IMR-90 (cell line): ENCODE results near the gene LRRK2. TPM values are rescaled to one million over a fixed set of nuclear protein-coding genes. Genes with fewer than 3 reads are reported as not detected.

Source experiments
- ATAC-seq: fragments of 200-7000 bp; cut with Tn5 transposase; 2 replicates; pipeline ENCODE4 v1.9.1; 2020; ENCODE audit warnings: low read depth, mild to moderate bottlenecking, moderate library complexity
- BruUV-seq: library from RNA; stranded (reverse); fragments of 400-500 nt; replicated peaks from 2 replicates; lab custom pipeline; 2021; lab: Mats Ljungman, UMichigan
- CTCF ChIA-PET: fragments of 300-600 bp; formaldehyde crosslinking; extraction: SDS; loops from one replicate; lab custom pipeline; 2021; ENCODE audit warnings: antibody characterized with exemption; lab: Yijun Ruan, JAX
- POLR2A ChIA-PET: fragments of 300-600 bp; sonication (Branson Sonifier 250); formaldehyde crosslinking; loops from one replicate; lab custom pipeline; 2022; ENCODE audit warnings: antibody characterized with exemption; ENCODE audit not compliant: unreplicated experiment; lab: Charles Lee
- DNase-seq: peaks from one replicate; pipeline ENCODE4 v3.0.0; 2013
- H2AFZ ChIP-seq: replicated peaks from 2 replicates; pipeline ENCODE3; 2013; ENCODE audit warnings: low read length, mild to moderate bottlenecking; ENCODE audit not compliant: poor library complexity
- H2AK5ac ChIP-seq: 2 replicates; pipeline ENCODE4 v1.6.1; 2013; ENCODE audit warnings: low read depth, low read length, inconsistent platforms
- H2AK9ac ChIP-seq: replicated peaks from 2 replicates; pipeline ENCODE3; 2013; ENCODE audit warnings: mild to moderate bottlenecking, low read depth, low read length, moderate library complexity; ENCODE audit not compliant: poor library complexity
- H2BK120ac ChIP-seq: 2 replicates; pipeline ENCODE4 v1.6.1; 2013; ENCODE audit warnings: low read depth, low read length, inconsistent platforms
- H2BK15ac ChIP-seq: 3 replicates; pipeline ENCODE4 v1.6.1; 2013; ENCODE audit warnings: low read depth, low read length, inconsistent platforms
- H2BK20ac ChIP-seq: 2 replicates; pipeline ENCODE4 v1.6.1; 2013; ENCODE audit warnings: low read depth, mild to moderate bottlenecking, inconsistent platforms, low read length, moderate library complexity
- H2BK5ac ChIP-seq: 2 replicates; pipeline ENCODE4 v1.6.1; 2013; ENCODE audit warnings: mild to moderate bottlenecking, low read depth, low read length, inconsistent platforms; ENCODE audit not compliant: poor library complexity, severe bottlenecking
- H3K14ac ChIP-seq: replicated peaks from 2 replicates; pipeline ENCODE4 v1.6.1; 2013; ENCODE audit warnings: low read depth, low read length, inconsistent platforms
- H3K18ac ChIP-seq: 2 replicates; pipeline ENCODE4 v1.6.1; 2013; ENCODE audit warnings: low read depth, low read length, control low read depth
- H3K23ac ChIP-seq: 2 replicates; pipeline ENCODE4 v1.6.1; 2013; ENCODE audit warnings: low read depth, low read length, inconsistent platforms
- H3K27ac ChIP-seq: 2 replicates; pipeline ENCODE4 v1.5.1; 2013; ENCODE audit warnings: mild to moderate bottlenecking, control low read depth, low read length; ENCODE audit not compliant: insufficient read depth
- H3K27me3 ChIP-seq: 2 replicates; pipeline ENCODE4 v1.6.1; 2013; ENCODE audit warnings: low read length; ENCODE audit not compliant: control insufficient read depth, insufficient read depth
- H3K36me3 ChIP-seq: 2 replicates; pipeline ENCODE4 v1.6.1; 2013; ENCODE audit warnings: low read length, mixed read lengths; ENCODE audit not compliant: control insufficient read depth, insufficient read depth
- H3K4ac ChIP-seq: 2 replicates; pipeline ENCODE4 v1.6.1; 2013; ENCODE audit warnings: low read depth, low read length, inconsistent platforms
- H3K4me1 ChIP-seq: 2 replicates; pipeline ENCODE4 v1.6.1; 2013; ENCODE audit warnings: low read length, mixed read lengths; ENCODE audit not compliant: control insufficient read depth, insufficient read depth
- H3K4me2 ChIP-seq: 2 replicates; pipeline ENCODE4 v1.6.1; 2013; ENCODE audit warnings: low read depth, mild to moderate bottlenecking, control low read depth, low read length, moderate library complexity
- H3K4me3 ChIP-seq: 2 replicates; pipeline ENCODE4 v1.5.1; 2013; ENCODE audit warnings: low read depth, mild to moderate bottlenecking, control low read depth, low read length, moderate library complexity; ENCODE audit not compliant: insufficient read depth
- H3K56ac ChIP-seq: 2 replicates; pipeline ENCODE4 v1.6.1; 2013; ENCODE audit warnings: low read length, inconsistent platforms; ENCODE audit not compliant: insufficient read depth; ENCODE audit errors: extremely low read depth
- H3K79me1 ChIP-seq, 2 experiments: 2 replicates each; pipeline ENCODE4 v1.6.1; 2013; ENCODE audit warnings: low read length in 2 of 2, inconsistent platforms in 1 of 2, low read depth in 1 of 2
- H3K9ac ChIP-seq: 2 replicates; pipeline ENCODE4 v1.6.1; 2013; ENCODE audit warnings: low read depth, low read length, control low read depth
- H3K9me1 ChIP-seq: 2 replicates; pipeline ENCODE4 v1.6.1; 2013; ENCODE audit warnings: low read length, inconsistent platforms; ENCODE audit not compliant: insufficient read depth
- H3K9me3 ChIP-seq: 2 replicates; pipeline ENCODE4 v1.6.1; 2013; ENCODE audit warnings: low read length; ENCODE audit not compliant: control insufficient read depth, insufficient read depth
- H4K20me1 ChIP-seq: 2 replicates; pipeline ENCODE4 v1.6.1; 2013; ENCODE audit warnings: low read length, inconsistent platforms; ENCODE audit not compliant: insufficient read depth
- H4K5ac ChIP-seq: 2 replicates; pipeline ENCODE4 v1.6.1; 2013; ENCODE audit warnings: mild to moderate bottlenecking, low read depth, low read length, control low read depth
- H4K8ac ChIP-seq, 2 experiments: 2 replicates each; pipeline ENCODE4 v1.6.1; 2013; ENCODE audit warnings: low read depth in 2 of 2, low read length in 2 of 2, control low read depth in 1 of 2, inconsistent platforms in 1 of 2
- H4K91ac ChIP-seq: 2 replicates; pipeline ENCODE4 v1.6.1; 2013; ENCODE audit warnings: low read depth, low read length, inconsistent platforms; ENCODE audit not compliant: insufficient read depth
- ELK1 ChIP-seq: fragments of 150-350 bp; IDR thresholded peaks from 2 replicates; pipeline ENCODE4 v1.6.1; 2016; ENCODE audit warnings: low read depth, mild to moderate bottlenecking, low read length, moderate library complexity, borderline replicate concordance
- FOS ChIP-seq: fragments of 150-350 bp; IDR thresholded peaks from 2 replicates; pipeline ENCODE4 v1.6.1; 2016; ENCODE audit warnings: low read depth, low read length
- MAFK ChIP-seq: IDR thresholded peaks from 2 replicates; pipeline ENCODE4 v1.6.1; 2012; ENCODE audit warnings: low read depth, low read length, improper control_type of control experiment
- MAZ ChIP-seq: IDR thresholded peaks from 2 replicates; pipeline ENCODE4 v1.6.1; 2012; ENCODE audit warnings: low read depth, mild to moderate bottlenecking, low read length, improper control_type of control experiment, moderate library complexity, borderline replicate concordance
- NFE2L2 ChIP-seq: fragments of 150-350 bp; IDR thresholded peaks from 2 replicates; pipeline ENCODE4 v1.6.1; 2016; ENCODE audit warnings: low read depth, mild to moderate bottlenecking, low read length
- POLR2A ChIP-seq: IDR thresholded peaks from 2 replicates; pipeline ENCODE4 v1.6.1; 2012; ENCODE audit warnings: mild to moderate bottlenecking, low read depth, low read length
- RAD21 ChIP-seq: IDR thresholded peaks from 2 replicates; pipeline ENCODE4 v1.6.1; 2012; ENCODE audit warnings: low read length, improper control_type of control experiment
- RFX5 ChIP-seq: IDR thresholded peaks from 2 replicates; pipeline ENCODE4 v1.8.0; 2012; ENCODE audit warnings: low read depth, mild to moderate bottlenecking, low read length, moderate library complexity
- WGBS, 2 experiments: methylation state at CpG; one replicate each; pipeline versions ENCODE4 v1.1.5 to v1.1.7; 2013; ENCODE audit warnings: missing lambda C conversion rate in 2 of 2; ENCODE audit not compliant: insufficient read length in 1 of 2; ENCODE audit errors: extremely low coverage in 2 of 2; 5-methylcytosine and 5-hydroxymethylcytosine counted together
- dilution Hi-C: fragments of 300-500 bp; cut with HindIII; formaldehyde crosslinking; loops from one replicate; pipeline ENCODE4 v1.14.3; 2018; ENCODE audit warnings: low sequenced_read_pairs; ENCODE audit not compliant: unreplicated experiment
- in situ Hi-C: fragments of 300-500 bp; cut with MboI; formaldehyde crosslinking; loops from 3 replicates; pipeline ENCODE4 v1.14.3; 2019; ENCODE audit warnings: low sequenced_read_pairs, inconsistent platforms, mixed read lengths
- intact Hi-C: fragments of 100-400 bp; cut with micrococcal nuclease; formaldehyde crosslinking; loops from 2 replicates; pipeline ENCODE4 v1.10.0; 2022
- polyA plus RNA-seq, 3 experiments: library from polyadenylated mRNA; depleted of rRNA; stranded (reverse); fragments of >200 nt; gene quantifications; 2 replicates each; pipeline ENCODE4 v1.2.3, GENCODE V29; 2012; ENCODE audit warnings: low replicate concordance in 1 of 3
- total RNA-seq: library from RNA; depleted of rRNA; stranded (reverse); fragments of >200 nt; gene quantifications from 2 replicates; pipeline ENCODE4 v1.2.3, GENCODE V29; 2012

The LRRK2 gene
- total and polyA plus RNA-seq, 2 of the 4 experiments (the other 2 are of a cell fraction) = 0.17 to 0.54 TPM

GRCh38 chr12:40198601-40199000 lies 26.2 kb upstream of the LRRK2 start:
- Histone ChIP-seq H3K9me3 (no peaks in the 10 kb centered on the region), H3K4me1 (no peaks in the 10 kb centered on the region), H2BK15ac (no peak overlapping the region), H3K56ac (no peak overlapping the region), H3K9ac (no peak overlapping the region), H2BK20ac (no peak overlapping the region), H2AK5ac (no peak overlapping the region), H4K5ac (no peak overlapping the region), H3K9me1 (no peaks in the 10 kb centered on the region), H4K8ac (no peak overlapping the region), H2AFZ (no peak overlapping the region), H4K20me1 (no peaks in the 10 kb centered on the region), H3K27me3 (no peaks in the 10 kb centered on the region), H3K27ac (no peak overlapping the region), H3K79me1 (no peaks in the 10 kb centered on the region), H3K18ac (no peak overlapping the region), H2BK5ac (no peak overlapping the region), H3K23ac (no peak overlapping the region), H3K4me2 (no peak overlapping the region), H3K4me3 (no peak overlapping the region), H3K14ac (no peak overlapping the region), H3K36me3 (no peaks in the 10 kb centered on the region), H3K4ac (no peak overlapping the region), H2AK9ac (no peak overlapping the region), H2BK120ac (no peak overlapping the region), H4K91ac (no peak overlapping the region)
- intact Hi-C loops (no loop called here), dilution Hi-C loops (no loop called here), in situ Hi-C loops (no loop called here)
- ChIA-PET CTCF (no interaction called here), POLR2A (no interaction called here)
- DNase-seq (peak; percentile 13), ATAC-seq (no peak)
- no peak for TF ChIP-seq MAZ
- TF ChIP-seq RAD21 = no peak
- TF ChIP-seq POLR2A = no peak
- no peak for TF ChIP-seq RFX5
- TF ChIP-seq MAFK = no peak
- TF ChIP-seq FOS = 0 out of 2 replicates have a peak, but pooled peaks have one; percentile 8
- no peak for TF ChIP-seq NFE2L2
- no peak for TF ChIP-seq ELK1
- BruUV-seq = no TSS peak
- WGBS, 2 experiments = no CpG with 5 or more reads among the region's 4 CpGs
